Measurements from ENCODE around the gene IQCF2. TPM values are rescaled to one million over a fixed set of nuclear protein-coding genes. Genes with fewer than 3 reads are reported as not detected.
"Not testable (repeated sequence)": the region's sequence is repeated elsewhere in the genome, so short reads cannot be mapped to it uniquely, and the experiment has no call there.

Gene IQCF2
- total RNA-seq, 1 experiment from 2014 or later = not detected

GRCh38 chr3:51897391-51897790, 36.0 kb downstream of the IQCF2 start:
- TF ChIP-seq EZH2 (IDR thresholded peaks at IDR 0.05; ENCODE audit: borderline replicate concordance, low read depth, low read length, poor library complexity, severe bottlenecking) (no peak), CTCF (conservative IDR thresholded peaks at IDR 0.05; ENCODE audit: low read depth, low read length) (no peak)
- ChIA-PET POLR2A (ENCODE audit: low non-redundant PET) (no interaction called here), CTCF (no interaction called here)
- Histone ChIP-seq H3K4me3 (ENCODE audit: low read depth, low read length, poor library complexity, severe bottlenecking) (no peak overlapping the region), H3K36me3 (ENCODE audit: insufficient read depth, low read length, poor library complexity, severe bottlenecking) (no peaks in the 10 kb centered on the region), H3K27ac (ENCODE audit: low read depth, low read length, poor library complexity, severe bottlenecking) (no peak overlapping the region), H3K9me3 (ENCODE audit: low read depth, low read length, poor library complexity, severe bottlenecking) (no peaks in the 10 kb centered on the region), H3K27me3 (replicated peaks; ENCODE audit: insufficient read depth, low read depth, low read length, poor library complexity) (peaks cover 9% of the 10 kb centered on the region), H3K4me1 (ENCODE audit: insufficient read depth, low read length, poor library complexity, severe bottlenecking) (no peaks in the 10 kb centered on the region)
- no TSS peak for BruUV-seq (replicated peaks)
- intact Hi-C loops (cut with micrococcal nuclease; ENCODE audit: unreplicated experiment) = no loop called here
- no peak for DNase-seq (ENCODE audit: low spot score)

GRCh38 chr3:51900043-51900442, 38.6 kb downstream of the IQCF2 start:
- H3K27ac ChIP-seq (ENCODE audit: low read depth, low read length, poor library complexity, severe bottlenecking); H3K27me3 ChIP-seq (replicated peaks; ENCODE audit: insufficient read depth, low read depth, low read length, poor library complexity); DNase-seq (ENCODE audit: low spot score); H3K4me3 ChIP-seq (ENCODE audit: low read depth, low read length, poor library complexity, severe bottlenecking); intact Hi-C loops (cut with micrococcal nuclease; ENCODE audit: unreplicated experiment); H3K9me3 ChIP-seq (ENCODE audit: low read depth, low read length, poor library complexity, severe bottlenecking); CTCF ChIA-PET; H3K36me3 ChIP-seq (ENCODE audit: insufficient read depth, low read length, poor library complexity, severe bottlenecking); POLR2A ChIA-PET (ENCODE audit: low non-redundant PET); H3K4me1 ChIP-seq (ENCODE audit: insufficient read depth, low read length, poor library complexity, severe bottlenecking); BruUV-seq (replicated peaks): not testable (repeated sequence)

GRCh38 chr3:51902361-51902760, 40.9 kb downstream of the IQCF2 start:
- H3K9me3 ChIP-seq (ENCODE audit: low read depth, low read length, poor library complexity, severe bottlenecking); H3K4me1 ChIP-seq (ENCODE audit: insufficient read depth, low read length, poor library complexity, severe bottlenecking); H3K4me3 ChIP-seq (ENCODE audit: low read depth, low read length, poor library complexity, severe bottlenecking); intact Hi-C loops (cut with micrococcal nuclease; ENCODE audit: unreplicated experiment); CTCF ChIA-PET; POLR2A ChIA-PET (ENCODE audit: low non-redundant PET); H3K27ac ChIP-seq (ENCODE audit: low read depth, low read length, poor library complexity, severe bottlenecking); H3K36me3 ChIP-seq (ENCODE audit: insufficient read depth, low read length, poor library complexity, severe bottlenecking); DNase-seq (ENCODE audit: low spot score); H3K27me3 ChIP-seq (replicated peaks; ENCODE audit: insufficient read depth, low read depth, low read length, poor library complexity); BruUV-seq (replicated peaks): not testable (repeated sequence)

- H3K36me3 ChIP-seq (ENCODE audit: insufficient read depth, low read length, poor library complexity, severe bottlenecking) = no peaks in the 10 kb centered on the region
- H3K9me3 ChIP-seq (ENCODE audit: low read depth, low read length, poor library complexity, severe bottlenecking) = no peaks in the 10 kb centered on the region
- H3K27ac ChIP-seq (ENCODE audit: low read depth, low read length, poor library complexity, severe bottlenecking) = no peak overlapping the region
- intact Hi-C loops (cut with micrococcal nuclease; ENCODE audit: unreplicated experiment) = no loop called here
- CTCF ChIA-PET = no interaction called here
- no peak for TF ChIP-seq EZH2 (IDR thresholded peaks at IDR 0.05; ENCODE audit: borderline replicate concordance, low read depth, low read length, poor library complexity, severe bottlenecking)
- no peak for TF ChIP-seq CTCF (conservative IDR thresholded peaks at IDR 0.05; ENCODE audit: low read depth, low read length)
- H3K4me3 ChIP-seq (ENCODE audit: low read depth, low read length, poor library complexity, severe bottlenecking) = no peak overlapping the region
- POLR2A ChIA-PET (ENCODE audit: low non-redundant PET) = no interaction called here
- H3K27me3 ChIP-seq (replicated peaks; ENCODE audit: insufficient read depth, low read depth, low read length, poor library complexity) = peaks cover 6% of the 10 kb centered on the region
- no peak for DNase-seq (ENCODE audit: low spot score)
- H3K4me1 ChIP-seq (ENCODE audit: insufficient read depth, low read length, poor library complexity, severe bottlenecking) = no peaks in the 10 kb centered on the region
- BruUV-seq (replicated peaks) = no TSS peak
These were observed 42.8 kb downstream of the IQCF2 start for GRCh38 chr3:51904034-51904823.
